Erythroblast (primary cell): ENCODE data around the gene CFP.

Experiments
- GATA1 ChIP-seq: IDR thresholded peaks from 2 replicates; pipeline ENCODE4 v1.6.1; 2011; ENCODE audit warnings: low read depth, mild to moderate bottlenecking, control low read depth, low read length, moderate library complexity
- POLR2A ChIP-seq: IDR thresholded peaks from 2 replicates; pipeline ENCODE4 v1.6.1; 2011; ENCODE audit warnings: mild to moderate bottlenecking, low read length

- TF ChIP-seq POLR2A (no peak), GATA1 (no peak)
Observed at GRCh38 chrX:47574547-47575301, 55.0 kb downstream of the CFP start.
